ENCODE data around the gene RAB6A.

The RAB6A gene

DNA sequence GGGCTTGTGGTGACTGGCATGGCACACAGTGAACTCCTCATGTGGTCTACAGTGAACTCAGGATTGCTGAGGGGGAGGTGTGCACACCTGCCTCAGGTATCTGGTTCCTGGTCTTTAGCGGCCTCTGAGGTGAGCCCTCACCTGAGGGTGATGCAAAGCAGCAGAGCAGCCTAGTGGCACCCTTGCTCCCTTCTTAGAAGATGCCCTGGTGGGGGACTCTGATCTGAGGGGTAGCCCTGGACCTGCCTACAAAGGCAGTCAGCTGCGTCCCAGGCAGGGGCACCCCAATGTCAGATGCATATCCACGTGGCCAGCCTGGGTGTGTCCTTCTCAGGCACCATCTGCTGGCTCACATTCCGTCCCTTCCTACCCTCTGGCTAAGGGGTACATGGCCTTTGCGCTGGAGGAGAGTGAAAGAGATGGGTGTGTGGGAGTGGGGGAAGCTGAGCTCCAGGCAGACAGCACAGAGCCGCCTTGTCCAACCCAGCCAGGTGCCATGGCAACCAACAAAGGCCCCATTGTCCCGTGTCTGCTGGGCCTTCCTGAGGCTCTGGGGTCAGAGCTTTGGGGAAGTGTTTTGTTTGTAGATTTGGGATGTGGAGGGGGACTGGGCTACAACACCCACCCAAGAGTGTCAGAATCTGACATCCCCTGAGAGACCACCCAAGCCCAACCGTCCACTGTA, 108.7 kb downstream of the RAB6A start:
- FAIRE-seq: no peak

DNA sequence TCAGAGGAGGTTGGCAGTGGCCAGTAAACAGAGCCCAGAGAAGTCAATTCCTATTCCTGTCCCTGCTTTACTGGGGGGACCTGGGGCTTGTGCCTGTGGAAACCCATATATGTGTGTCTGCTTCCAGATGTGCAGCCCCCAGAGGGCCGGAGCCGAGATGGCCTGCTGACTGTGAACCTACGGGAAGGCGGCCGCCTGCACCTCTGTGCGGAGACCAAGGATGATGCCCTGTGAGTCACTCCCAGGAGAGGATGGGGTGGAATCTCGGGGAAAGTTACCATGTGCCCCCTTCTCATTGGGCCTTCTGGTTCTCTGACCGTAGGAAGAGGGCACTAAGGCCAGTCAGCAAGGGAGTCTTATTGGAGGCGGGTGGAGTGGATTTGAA, 109.2 kb downstream of the RAB6A start:
- no peak for FAIRE-seq

DNA sequence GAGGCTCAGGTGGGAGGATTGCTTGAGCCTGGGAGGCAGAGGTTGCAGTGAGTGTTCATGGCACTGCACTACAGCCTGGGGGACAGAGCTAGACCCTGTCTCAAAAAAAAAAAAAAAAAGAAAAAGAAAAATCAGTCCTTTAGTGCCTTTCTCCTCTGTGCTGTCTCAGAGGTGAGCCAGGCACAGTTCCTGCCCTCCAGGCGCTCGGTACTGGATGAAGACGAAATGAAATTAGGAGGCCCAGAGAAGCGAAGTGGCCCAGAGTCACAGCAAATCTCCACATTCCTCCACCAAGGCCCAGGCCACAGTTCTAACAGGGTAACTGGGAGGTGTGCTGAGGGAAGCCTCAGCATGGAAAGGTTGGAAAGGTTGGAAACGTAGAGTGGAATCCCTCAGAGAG, 109.6 kb downstream of the RAB6A start:
- no peak for FAIRE-seq

DNA sequence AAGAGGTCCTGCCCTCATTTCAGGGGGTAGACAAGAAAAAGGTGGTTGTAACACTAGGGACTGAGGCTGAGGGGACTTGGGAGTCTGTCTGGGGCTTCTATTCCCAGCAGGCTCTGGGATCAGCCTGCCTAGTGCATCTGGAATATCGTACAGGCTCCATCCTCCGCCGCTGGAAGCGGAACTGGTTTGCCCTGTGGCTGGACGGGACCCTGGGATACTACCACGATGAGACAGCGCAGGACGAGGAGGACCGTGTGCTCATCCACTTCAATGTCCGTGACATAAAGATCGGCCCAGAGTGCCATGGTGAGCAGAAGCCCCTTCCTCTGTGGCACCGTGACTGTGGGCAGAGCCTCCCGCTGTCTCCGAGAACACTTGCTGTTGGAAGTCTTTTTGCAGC, 110.5 kb downstream of the RAB6A start:
- FAIRE-seq: no peak

DNA sequence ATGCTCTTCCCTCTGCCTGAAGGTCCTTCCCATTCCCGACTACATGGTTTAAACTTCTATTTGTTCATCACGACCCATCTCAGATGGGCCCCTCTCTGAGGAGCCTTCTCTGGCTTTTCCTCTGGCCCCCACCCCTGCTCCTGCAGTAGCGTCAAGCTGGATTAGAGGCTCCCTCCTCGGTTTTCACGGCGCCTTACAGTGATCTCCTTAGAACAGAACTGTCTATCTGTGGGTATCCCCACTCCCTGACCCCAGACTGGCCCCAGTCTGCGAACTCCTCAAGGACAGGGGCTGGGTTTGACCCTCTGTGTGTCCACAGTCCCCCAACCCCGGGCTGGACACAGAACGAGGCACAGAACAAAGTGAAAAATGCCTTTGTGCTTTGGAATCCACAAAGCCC, 111.7 kb downstream of the RAB6A start:
- no peak for FAIRE-seq

DNA sequence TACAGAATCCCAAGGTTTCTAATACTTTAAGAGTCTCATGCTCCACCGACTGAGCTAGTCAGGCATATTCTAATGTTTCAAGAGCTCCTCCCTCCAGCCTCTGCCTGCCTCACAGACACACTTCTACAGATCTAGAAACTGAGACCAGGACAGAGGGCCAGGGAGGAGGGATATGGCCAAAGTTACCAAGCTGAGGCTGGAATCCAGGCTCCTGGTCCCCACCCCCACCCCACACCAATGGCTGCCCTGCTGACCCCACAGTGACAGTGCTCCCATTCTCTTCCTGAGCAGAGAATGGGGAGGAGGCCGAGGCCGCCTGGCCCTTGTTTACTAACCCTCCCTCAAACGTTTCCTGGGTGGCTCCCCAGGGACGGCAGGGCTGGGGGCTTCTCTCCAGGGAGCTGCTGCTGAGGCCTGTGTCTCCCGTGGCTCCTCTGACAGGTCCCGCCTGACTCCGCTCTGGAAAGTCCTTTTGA, 112.3 kb downstream of the RAB6A start:
- no peak for FAIRE-seq

DNA sequence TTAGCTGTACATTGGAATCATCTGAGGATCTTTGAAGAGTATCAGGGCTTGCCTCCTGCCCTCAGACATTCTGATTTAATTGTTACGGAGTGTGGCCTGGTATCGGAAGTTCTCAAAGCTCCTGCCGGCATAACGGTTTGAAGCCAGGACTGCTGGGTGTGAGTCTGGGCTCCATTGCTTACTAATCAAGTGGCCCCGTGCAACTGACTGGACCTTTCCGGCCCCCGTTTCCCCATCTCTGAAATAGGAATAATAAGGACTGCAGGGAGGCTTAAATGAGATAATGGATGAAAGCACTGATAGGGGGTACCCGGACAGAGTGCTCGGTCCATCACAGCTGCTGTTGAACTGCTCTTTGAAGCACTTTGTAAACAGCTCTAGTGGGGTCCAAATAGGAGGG, 112.8 kb downstream of the RAB6A start:
- FAIRE-seq: no peak

DNA sequence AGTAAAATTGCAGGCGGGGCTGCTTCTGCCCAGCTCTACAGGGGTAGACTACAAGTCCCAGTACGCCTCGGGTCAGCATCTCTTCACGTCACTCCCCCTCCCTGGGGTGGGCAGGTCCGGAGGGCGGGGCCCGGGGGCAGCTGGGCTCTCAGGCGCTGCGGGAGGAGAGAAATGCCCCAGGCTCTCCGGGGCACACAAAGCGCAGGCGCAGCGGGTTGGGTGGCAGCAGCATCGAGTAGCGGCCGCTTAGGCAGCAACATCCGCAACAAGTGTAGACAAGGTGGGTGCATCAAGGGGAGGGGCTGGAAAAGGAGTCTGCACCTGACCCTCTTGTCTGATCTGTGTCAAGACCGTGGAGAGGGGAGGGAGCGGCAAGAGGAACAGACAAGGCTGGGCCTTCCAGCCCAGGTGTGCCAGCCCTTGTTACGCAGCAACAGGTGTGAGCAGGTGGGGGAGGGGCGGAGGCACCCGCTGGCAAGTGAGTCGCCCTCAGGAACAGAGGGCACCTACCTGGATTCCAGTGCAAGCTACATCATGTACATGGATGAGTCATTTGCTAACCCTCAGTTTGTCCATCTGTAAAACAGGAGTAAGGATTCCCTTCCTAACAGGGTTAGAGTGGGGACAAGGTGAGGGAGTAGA, 113.3 kb downstream of the RAB6A start:
- FAIRE-seq: no peak

DNA sequence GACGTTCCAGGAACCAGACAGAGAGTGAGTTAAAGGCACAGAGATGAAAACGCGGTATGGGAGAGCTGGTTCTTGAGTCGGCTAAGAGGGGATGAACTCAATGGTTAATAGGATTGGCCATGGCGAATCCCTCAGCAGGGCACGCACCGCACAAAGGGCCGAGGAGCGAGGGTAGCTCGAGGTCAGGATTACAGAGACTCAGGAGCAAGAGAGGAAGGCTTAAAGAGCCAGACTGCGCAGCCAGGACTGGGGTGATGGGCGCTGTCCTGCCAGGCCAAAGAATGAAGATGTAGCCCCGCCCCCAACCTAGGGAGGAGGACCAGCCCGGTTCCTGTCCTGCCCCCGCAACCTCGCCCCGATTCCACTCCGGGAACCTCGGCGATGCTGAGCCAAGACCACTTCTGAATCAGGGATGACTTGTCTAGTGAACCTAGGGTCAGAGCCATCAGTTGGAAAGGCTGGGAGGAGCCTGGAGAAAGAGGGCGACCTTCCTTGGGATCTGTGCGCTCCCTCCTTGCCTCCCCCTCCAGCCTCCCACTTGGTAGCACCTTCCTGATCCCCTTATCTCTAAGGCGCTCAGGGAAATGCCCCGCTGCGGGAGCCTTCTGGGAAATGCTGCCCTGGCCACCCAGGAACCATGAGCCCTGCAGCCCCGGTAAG, 114.8 kb downstream of the RAB6A start, which contains the start of gene PLEKHB1:
PLEKHB1 (plus strand) TSS at position 610 of the 660 bp plus-strand sequence; CDS start at position 638, 28 bp downstream.
- FAIRE-seq: no peak

DNA sequence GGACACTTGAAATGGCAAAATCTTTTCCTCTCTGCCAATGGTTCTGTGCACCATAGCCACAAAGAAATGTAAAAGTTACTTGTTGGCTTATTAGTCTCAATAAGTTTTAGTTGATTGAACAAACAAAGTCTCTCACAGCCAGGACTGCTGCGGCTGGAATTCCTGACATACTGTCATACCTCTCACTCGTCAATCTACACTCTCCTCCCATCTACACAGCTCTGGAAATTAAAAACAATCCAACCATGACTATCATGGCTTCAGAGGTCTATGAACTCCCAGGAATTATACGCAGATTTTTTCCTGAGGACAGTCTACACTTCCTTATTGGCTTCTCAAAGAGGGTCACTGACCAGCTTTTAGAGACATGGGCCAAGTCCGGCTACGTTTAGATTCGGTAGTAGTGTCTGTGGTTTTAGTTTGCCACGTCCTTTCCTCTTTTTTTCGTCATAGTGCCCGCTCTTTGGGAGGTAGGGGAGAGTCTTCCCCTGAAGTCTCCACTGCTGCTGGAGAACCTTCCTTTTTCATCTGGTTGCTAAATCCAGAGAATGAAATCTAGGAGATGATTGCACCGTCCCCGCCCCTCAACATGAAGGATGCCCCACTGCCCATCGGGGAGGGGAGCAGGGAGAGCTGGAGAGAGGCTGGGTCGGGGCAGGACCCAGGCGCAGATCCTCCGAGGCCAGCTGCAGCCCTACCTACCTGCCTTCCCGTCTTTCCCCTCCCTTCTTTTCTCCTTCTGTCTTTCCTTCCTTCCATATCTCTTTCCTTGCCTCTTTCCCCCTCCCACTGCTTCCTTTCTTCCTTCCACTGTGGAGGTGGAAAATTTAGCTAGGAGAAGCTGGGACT, 115.5 kb downstream of the RAB6A start:
- FAIRE-seq: no peak

DNA sequence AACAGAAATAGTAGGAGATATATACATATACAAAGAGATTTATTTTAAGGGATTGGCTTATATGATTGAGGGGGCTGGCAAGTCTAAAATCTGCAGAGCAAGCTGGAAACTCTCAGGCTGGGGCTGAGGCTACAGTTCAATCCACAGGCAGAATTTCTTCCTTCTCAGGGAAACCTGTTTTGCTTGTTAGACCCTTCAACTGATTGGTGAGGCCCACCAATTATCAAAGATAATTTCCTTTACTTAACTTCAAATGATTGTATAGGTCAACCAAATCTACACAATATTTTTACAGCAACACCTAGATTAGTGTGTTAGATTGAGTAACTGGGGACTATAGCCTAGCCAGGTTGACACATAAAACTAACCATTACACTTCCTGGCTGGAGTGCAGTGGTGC, 119.2 kb downstream of the RAB6A start:
- FAIRE-seq: no peak

DNA sequence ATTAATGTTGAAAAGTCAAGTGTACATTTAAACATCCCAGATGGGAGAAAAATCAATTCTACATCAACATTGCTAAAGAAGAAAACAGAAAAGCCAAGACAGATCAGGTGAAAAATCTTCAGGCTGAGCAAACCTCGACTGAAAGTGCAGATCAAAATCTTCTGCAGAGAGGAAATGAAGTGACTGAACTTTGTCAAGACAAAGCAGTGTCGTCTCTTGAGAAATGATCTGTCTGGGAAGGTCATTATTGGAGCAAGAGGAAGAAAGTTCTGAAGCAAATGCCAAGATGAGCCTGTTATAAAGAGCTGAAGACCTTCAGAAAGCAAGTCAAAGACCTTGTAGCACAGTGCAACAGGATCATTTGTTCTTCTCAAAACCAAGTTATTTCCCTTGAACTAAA, 120.3 kb downstream of the RAB6A start:
- FAIRE-seq: no peak

DNA sequence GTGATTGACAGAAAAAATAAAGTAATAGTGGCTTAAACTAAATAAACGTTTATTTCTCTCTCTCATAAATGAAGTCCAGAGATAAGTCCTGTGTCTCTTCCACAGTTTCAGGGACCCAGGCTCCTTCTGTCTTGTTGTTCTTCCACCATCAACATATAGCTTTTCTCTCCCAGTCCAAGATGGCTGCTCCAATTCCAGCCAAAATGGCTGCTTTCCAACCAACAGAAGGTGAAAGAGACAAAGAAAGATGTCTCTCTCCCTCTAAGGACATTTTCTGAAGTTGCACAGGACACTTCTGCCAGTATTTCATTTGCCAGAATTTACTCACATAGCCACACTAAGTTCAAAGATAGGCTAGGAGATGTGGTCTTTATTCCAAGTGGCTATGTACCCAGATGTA, 123.9 kb downstream of the RAB6A start:
- FAIRE-seq: no peak

DNA sequence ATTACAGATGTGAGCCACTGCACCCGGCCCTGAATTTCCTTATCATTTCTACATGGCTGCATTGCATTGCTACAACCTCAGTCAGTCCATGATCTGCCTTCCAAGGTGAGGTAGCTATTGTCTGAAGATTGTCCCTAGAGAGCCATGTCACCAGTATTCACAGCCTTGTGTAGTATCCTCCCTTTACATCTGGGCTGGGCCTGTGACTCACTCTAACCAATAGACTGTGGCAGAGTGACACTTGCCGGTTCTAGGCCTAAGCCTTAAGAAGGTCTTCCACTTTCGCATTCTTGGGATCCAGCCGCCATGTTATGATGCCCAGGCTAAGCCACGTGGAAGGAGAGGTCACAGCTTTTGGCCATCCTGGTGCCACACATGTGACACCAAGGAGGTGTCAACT, 124.6 kb downstream of the RAB6A start:
- FAIRE-seq: no peak

DNA sequence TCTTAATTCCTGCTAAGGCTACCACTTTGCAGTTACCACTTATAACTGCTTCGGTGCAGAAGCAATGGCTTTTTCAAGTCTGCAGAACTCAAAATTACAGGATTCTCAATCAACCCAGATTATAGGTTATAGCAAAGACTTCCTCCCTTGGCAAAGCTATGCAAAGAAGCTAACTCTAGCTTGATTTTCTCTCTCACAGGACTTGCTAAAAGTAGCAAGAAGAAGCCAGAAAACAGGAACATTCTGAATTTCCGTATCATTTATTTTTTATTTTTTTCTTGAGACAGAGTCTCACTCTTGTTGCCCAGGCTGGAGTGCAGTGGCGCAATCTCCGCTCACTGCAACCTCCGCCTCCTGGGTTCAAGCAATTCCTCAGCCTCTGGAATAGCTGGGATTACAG, 125.2 kb downstream of the RAB6A start:
- no peak for FAIRE-seq

DNA sequence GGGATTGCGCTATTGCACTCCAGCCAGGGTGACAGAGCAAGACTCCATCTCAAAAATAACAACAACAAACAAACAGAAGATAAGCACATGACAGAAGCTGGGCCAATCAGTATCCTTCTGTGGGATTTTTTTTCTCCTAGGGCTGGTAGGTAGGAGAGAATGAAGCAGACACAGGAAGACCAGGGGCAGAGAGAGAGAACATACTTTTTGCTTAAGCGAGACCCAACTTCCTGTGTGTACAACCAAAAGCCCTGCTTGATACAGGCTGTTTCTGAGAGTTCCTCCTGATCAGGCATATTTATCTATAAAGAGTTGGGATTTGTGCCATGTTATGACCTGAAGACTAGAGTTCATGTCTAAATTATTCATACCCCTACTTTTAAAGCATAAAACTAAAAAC, 126.9 kb downstream of the RAB6A start:
- no peak for FAIRE-seq

DNA sequence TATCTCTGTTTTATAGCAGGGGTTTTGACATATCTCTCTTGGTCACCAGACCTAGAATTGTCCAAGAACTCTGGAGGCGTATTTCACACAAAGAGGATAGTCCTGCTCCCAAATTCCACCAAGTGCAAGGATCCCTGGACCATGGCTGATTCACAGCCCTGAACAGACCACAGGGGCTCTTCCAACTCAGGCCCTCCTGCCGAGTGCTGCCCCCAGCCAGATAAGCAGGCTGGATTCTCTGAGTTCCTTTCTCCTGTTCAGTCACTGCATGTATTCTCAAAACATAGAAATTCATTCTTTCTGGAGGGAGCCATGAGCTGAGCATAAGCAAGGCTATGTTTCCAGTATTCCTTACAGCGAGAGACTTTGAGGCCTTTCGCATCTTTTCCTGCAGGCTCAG, 127.9 kb downstream of the RAB6A start:
- no peak for FAIRE-seq

DNA sequence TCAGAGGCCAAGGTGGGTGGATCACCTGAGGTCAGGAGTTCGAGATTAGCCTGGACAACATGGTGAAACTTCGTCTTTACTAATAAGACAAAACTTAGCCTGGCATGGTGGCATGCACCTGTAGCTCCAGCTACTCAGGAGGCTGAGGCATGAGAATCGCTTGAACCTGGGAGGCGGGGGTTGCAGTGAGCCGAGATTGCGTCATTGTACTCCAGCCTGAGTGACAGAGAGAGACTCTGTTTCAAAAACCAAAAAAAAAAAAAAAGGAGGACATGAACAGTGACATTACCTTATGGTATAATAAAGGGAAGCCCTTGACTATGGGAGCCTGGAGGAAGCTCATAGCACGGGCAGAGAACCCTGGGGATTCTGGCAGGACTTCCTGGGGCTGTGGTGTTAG, 131.0 kb downstream of the RAB6A start:
- no peak for FAIRE-seq

DNA sequence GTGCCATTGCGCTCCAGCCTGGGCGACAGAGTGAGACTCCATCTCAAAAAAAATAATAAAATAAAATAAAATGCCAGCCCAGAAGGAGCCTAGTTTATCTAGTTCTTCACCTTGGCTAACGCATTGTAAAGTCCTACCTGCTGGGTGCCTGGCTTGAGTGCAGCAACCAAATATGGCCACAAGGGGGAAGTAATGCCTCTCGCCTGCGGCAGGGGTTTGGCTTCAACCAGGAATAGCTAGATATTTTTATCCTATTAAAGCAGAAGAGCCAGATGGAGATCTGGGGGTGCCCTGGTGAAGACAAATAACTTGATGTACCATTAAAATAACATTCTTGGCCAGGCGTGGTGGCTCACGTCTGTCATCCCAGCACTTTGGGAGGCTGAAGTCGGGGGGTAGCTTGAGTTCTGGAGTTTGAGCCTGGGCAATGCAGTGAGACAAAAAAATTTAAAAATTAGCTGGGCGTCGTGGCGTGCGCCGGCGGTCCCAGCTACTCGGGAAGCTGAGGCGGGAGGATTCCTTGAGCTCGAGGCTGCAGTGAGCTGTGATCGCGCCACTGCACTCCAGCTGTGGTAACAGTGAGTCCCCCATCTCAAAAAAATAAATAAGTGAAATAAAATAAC, 135.1 kb downstream of the RAB6A start:
- FAIRE-seq: peak; percentile 52
